ENCODE data around the gene FBLN2. TPM values are rescaled to one million over a fixed set of nuclear protein-coding genes. Genes with fewer than 3 reads are reported as not detected.

FBLN2 gene
- polyA plus RNA-seq, 1 of the 3 experiments (the other 2 are of a cell fraction): 5.2 TPM

- TF ChIP-seq, protein P1, sequence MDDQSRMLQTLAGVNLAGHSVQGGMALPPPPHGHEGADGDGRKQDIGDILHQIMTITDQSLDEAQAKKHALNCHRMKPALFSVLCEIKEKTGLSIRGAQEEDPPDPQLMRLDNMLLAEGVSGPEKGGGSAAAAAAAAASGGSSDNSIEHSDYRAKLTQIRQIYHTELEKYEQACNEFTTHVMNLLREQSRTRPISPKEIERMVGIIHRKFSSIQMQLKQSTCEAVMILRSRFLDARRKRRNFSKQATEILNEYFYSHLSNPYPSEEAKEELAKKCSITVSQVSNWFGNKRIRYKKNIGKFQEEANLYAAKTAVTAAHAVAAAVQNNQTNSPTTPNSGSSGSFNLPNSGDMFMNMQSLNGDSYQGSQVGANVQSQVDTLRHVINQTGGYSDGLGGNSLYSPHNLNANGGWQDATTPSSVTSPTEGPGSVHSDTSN (IDR thresholded peaks at IDR 0.05): no peak
- TF ChIP-seq JUND (IDR thresholded peaks at IDR 0.05): no peak
Measured at GRCh38 chr3:13583251-13584180, 34.6 kb downstream of the FBLN2 start (continued).

GRCh38 chr3:13584427-13584891, 35.5 kb downstream of the FBLN2 start:
- ChIA-PET CTCF (interaction anchor here (0.9 to 2.0 kb wide), 12 partner anchors 10 to 296 kb away, joined by 3 to 14 read pairs (median 4); no protein-coding TSS in a partner anchor), POLR2A (interaction anchor here (1.7 kb wide), 1 partner anchor 9 kb away, joined by 6 read pairs; no protein-coding TSS in a partner anchor)
- WGBS (ENCODE audit: low lambda C conversion rate): 72% methylated on average over 6 of the region's 8 CpGs
- no peak overlapping the region for H3K4me2 ChIP-seq
- H3F3A ChIP-seq (replicated peaks; ENCODE audit: insufficient read depth): no peaks in the 10 kb centered on the region
- H2AFZ ChIP-seq (ENCODE audit: low read depth): no peak overlapping the region
- no peaks in the 10 kb centered on the region for H3K27me3 ChIP-seq (ENCODE audit: insufficient read depth)
- H3K27ac ChIP-seq (ENCODE audit: low read depth in 2 of 2, low read length in 1 of 2): no peak overlapping the region
- no peak overlapping the region for H3K9ac ChIP-seq
- TF ChIP-seq TAF1 (IDR thresholded peaks at IDR 0.05; ENCODE audit: borderline replicate concordance, low read depth, low read length) (no peak), MEF2A (IDR thresholded peaks at IDR 0.05; ENCODE audit: borderline replicate concordance, low read depth) (no peak), FOXJ3 (CRISPR knock-in tag; IDR thresholded peaks at IDR 0.05) (no peak), GABPA (IDR thresholded peaks at IDR 0.05; ENCODE audit: low read depth) (no peak)
- peaks cover 0 to 37% of the 10 kb centered on the region in 2 experiments; a peak in 1 of 4 replicates for H3K4me1 ChIP-seq (ENCODE audit: control insufficient read depth in 1 of 2, insufficient read depth in 2 of 2, low read depth in 1 of 2, low read length in 1 of 2)
- H3K79me2 ChIP-seq (ENCODE audit: insufficient read depth): no peaks in the 10 kb centered on the region
- no peaks in the 10 kb centered on the region for H3K9me3 ChIP-seq
- H3K9me2 ChIP-seq: no peaks in the 10 kb centered on the region
- H3K4me3 ChIP-seq (ENCODE audit: low read depth in 2 of 2, low read length in 1 of 2): no peak overlapping the region
- H4K20me1 ChIP-seq (ENCODE audit: insufficient read depth): no peaks in the 10 kb centered on the region
- H3K36me3 ChIP-seq (replicated peaks in 1 of 2; ENCODE audit: control insufficient read depth in 1 of 2, insufficient read depth in 2 of 2, low read length in 1 of 2): no peaks in the 10 kb centered on the region
- no peak for DNase-seq

- WGBS (ENCODE audit: low lambda C conversion rate): 72% methylated on average over 3 of the region's 5 CpGs
- POLR2A ChIA-PET: interaction anchor here (1.7 kb wide), 1 partner anchor 9 kb away, joined by 6 read pairs; no protein-coding TSS in a partner anchor
- no peaks in the 10 kb centered on the region for H3K36me3 ChIP-seq (replicated peaks in 1 of 2; ENCODE audit: control insufficient read depth in 1 of 2, insufficient read depth in 2 of 2, low read length in 1 of 2)
Measured at GRCh38 chr3:13584901-13585300, 36.0 kb downstream of the FBLN2 start.

More at GRCh38 chr3:13584901-13585300, 36.0 kb downstream of the FBLN2 start:
- no peak overlapping the region for H3K4me3 ChIP-seq (ENCODE audit: low read depth in 2 of 2, low read length in 1 of 2)
- TF ChIP-seq, protein P1 (IDR thresholded peaks at IDR 0.05): no peak
- TF ChIP-seq EZH2phosphoT487 (IDR thresholded peaks at IDR 0.05; ENCODE audit: borderline replicate concordance, low read depth): no peak
- TF ChIP-seq RXRA (IDR thresholded peaks at IDR 0.05; ENCODE audit: borderline replicate concordance, low read depth): no peak
- TF ChIP-seq, protein P2, sequence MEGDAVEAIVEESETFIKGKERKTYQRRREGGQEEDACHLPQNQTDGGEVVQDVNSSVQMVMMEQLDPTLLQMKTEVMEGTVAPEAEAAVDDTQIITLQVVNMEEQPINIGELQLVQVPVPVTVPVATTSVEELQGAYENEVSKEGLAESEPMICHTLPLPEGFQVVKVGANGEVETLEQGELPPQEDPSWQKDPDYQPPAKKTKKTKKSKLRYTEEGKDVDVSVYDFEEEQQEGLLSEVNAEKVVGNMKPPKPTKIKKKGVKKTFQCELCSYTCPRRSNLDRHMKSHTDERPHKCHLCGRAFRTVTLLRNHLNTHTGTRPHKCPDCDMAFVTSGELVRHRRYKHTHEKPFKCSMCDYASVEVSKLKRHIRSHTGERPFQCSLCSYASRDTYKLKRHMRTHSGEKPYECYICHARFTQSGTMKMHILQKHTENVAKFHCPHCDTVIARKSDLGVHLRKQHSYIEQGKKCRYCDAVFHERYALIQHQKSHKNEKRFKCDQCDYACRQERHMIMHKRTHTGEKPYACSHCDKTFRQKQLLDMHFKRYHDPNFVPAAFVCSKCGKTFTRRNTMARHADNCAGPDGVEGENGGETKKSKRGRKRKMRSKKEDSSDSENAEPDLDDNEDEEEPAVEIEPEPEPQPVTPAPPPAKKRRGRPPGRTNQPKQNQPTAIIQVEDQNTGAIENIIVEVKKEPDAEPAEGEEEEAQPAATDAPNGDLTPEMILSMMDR (IDR thresholded peaks at IDR 0.05): no peak
- TF ChIP-seq TEAD4 (IDR thresholded peaks at IDR 0.05; ENCODE audit: borderline replicate concordance, insufficient read depth): no peak
- no peak for TF ChIP-seq EP300 (IDR thresholded peaks at IDR 0.05; ENCODE audit: borderline replicate concordance in 1 of 2, low read depth in 1 of 2, low read length in 1 of 2)
- no peak for TF ChIP-seq GATA2 (CRISPR knock-in tag; IDR thresholded peaks at IDR 0.05)
- TF ChIP-seq NFIC (IDR thresholded peaks at IDR 0.05; ENCODE audit: borderline replicate concordance): no peak
- no peak for TF ChIP-seq FOXJ3 (CRISPR knock-in tag; IDR thresholded peaks at IDR 0.05)
- no peak for TF ChIP-seq TCF12 (IDR thresholded peaks at IDR 0.05)
- no peak for TF ChIP-seq MEF2A (IDR thresholded peaks at IDR 0.05; ENCODE audit: borderline replicate concordance, low read depth)
- TF ChIP-seq GABPA (IDR thresholded peaks at IDR 0.05; ENCODE audit: low read depth): no peak
- no peak for TF ChIP-seq ELF1 (IDR thresholded peaks at IDR 0.05)
- no peak for TF ChIP-seq FOSL2 (IDR thresholded peaks at IDR 0.05; ENCODE audit: borderline replicate concordance, low read depth)
- TF ChIP-seq NRF1 (IDR thresholded peaks at IDR 0.05; ENCODE audit: low read depth, low read length): no peak
- DNase-seq: no peak
- no peaks in the 10 kb centered on the region for H3K79me2 ChIP-seq (ENCODE audit: insufficient read depth)
- H4K20me1 ChIP-seq (ENCODE audit: insufficient read depth): no peaks in the 10 kb centered on the region
- H3K27me3 ChIP-seq (ENCODE audit: insufficient read depth): no peaks in the 10 kb centered on the region
- H3K9me3 ChIP-seq: no peaks in the 10 kb centered on the region
- H3F3A ChIP-seq (replicated peaks; ENCODE audit: insufficient read depth): no peaks in the 10 kb centered on the region
- no peaks in the 10 kb centered on the region for H3K9me2 ChIP-seq
- peaks cover 0 to 37% of the 10 kb centered on the region in 2 experiments; a peak in 1 of 4 replicates for H3K4me1 ChIP-seq (ENCODE audit: control insufficient read depth in 1 of 2, insufficient read depth in 2 of 2, low read depth in 1 of 2, low read length in 1 of 2)
- no peak overlapping the region for H3K9ac ChIP-seq
- H3K27ac ChIP-seq (ENCODE audit: low read depth in 2 of 2, low read length in 1 of 2): no peak overlapping the region
- no peak overlapping the region for H2AFZ ChIP-seq (ENCODE audit: low read depth)
- CTCF ChIA-PET: interaction anchor here (0.9 to 2.0 kb wide), 11 partner anchors 10 to 89 kb away, joined by 3 to 14 read pairs (median 4); no protein-coding TSS in a partner anchor
- H3K4me2 ChIP-seq: no peak overlapping the region

Measured in SK-N-SH (cell line).